Left ventricle myocardium inferior (tissue), 1 donor: ENCODE data around the gene CTSS. TPM values are rescaled to one million over a fixed set of nuclear protein-coding genes. Genes with fewer than 3 reads are reported as not detected.
A peak's percentile ranks its signal among the peaks of the same experiment; 100 is the strongest.

ENCODE experiments used
- DNase-seq: peaks from one replicate; pipeline ENCODE4 v3.0.0-alpha.2; 2020
- H3K27ac ChIP-seq: fragments of 200-600 bp; replicated peaks from 2 replicates; pipeline ENCODE4 v1.8.0; 2021
- H3K27me3 ChIP-seq: fragments of 200-600 bp; 2 replicates; pipeline ENCODE4 v1.8.0; 2021; ENCODE audit warnings: low read depth
- H3K36me3 ChIP-seq: fragments of 200-600 bp; 2 replicates; pipeline ENCODE4 v1.8.0; 2021
- H3K4me1 ChIP-seq: fragments of 200-600 bp; 2 replicates; pipeline ENCODE4 v1.8.0; 2021
- H3K4me3 ChIP-seq: fragments of 200-600 bp; 2 replicates; pipeline ENCODE4 v1.8.0; 2021; ENCODE audit warnings: mild to moderate bottlenecking, moderate library complexity
- H3K9me3 ChIP-seq: fragments of 200-600 bp; replicated peaks from 2 replicates; pipeline ENCODE4 v1.8.0; 2021
- CTCF ChIP-seq: fragments of 200-600 bp; IDR thresholded peaks from 2 replicates; pipeline ENCODE4 v1.8.0; 2021; ENCODE audit warnings: antibody characterized with exemption, mild to moderate bottlenecking, borderline replicate concordance
- intact Hi-C: fragments of 100-400 bp; cut with micrococcal nuclease; formaldehyde crosslinking; loops from one replicate; pipeline ENCODE4 v1.11.0; 2022
- long read RNA-seq: library from polyadenylated mRNA; unstranded; transcript quantifications from one replicate; pipeline ENCODE4 v2.0.0, GENCODE V29; 2021
- total RNA-seq: library from RNA; stranded (reverse); fragmentation: NEBNext Ultra II Directional; extraction: Animal tissue kit (Norgen Biotek cat#: 25700); gene quantifications from one replicate; pipeline ENCODE4 v1.2.1, GENCODE V29; 2021
- donor health status: DM: no; HTN: yes; CAD: no; lungs with severe emphysema.

CTSS gene
- total RNA-seq = 27.5 TPM
- long read RNA-seq, full-length matches to known transcripts = 8 of 9 reads
- long read RNA-seq, partial matches to known transcripts = 1 of 9 reads
- long read RNA-seq, other reads (novel, unspliced or antisense) = 0 of 9 reads

GRCh38 chr1:150765296-150765976 lies at the start of gene CTSS:
CTSS (minus strand) TSS chr1:150765778; CDS start chr1:150764763, 1,015 bp downstream.
- Histone ChIP-seq H3K9me3 (no peaks in the 10 kb centered on the region), H3K36me3 (no peaks in the 10 kb centered on the region), H3K27ac (peak within 1 kb of the TSS; percentile 69), H3K4me3 (peak within 1 kb of the TSS; percentile 55), H3K27me3 (no peaks in the 10 kb centered on the region), H3K4me1 (peaks cover 8% of the 10 kb centered on the region)
- DNase-seq = no peak
- intact Hi-C loops = no loop called here
- TF ChIP-seq CTCF = no peak

GRCh38 chr1:150813028-150813707 lies 47.6 kb upstream of the CTSS start:
- Histone ChIP-seq H3K4me1 (no peaks in the 10 kb centered on the region), H3K9me3 (no peaks in the 10 kb centered on the region), H3K27ac (no peak overlapping the region), H3K36me3 (peaks cover 82% of the 10 kb centered on the region), H3K27me3 (no peaks in the 10 kb centered on the region), H3K4me3 (no peak overlapping the region)
- intact Hi-C loops = no loop called here
- DNase-seq = peak; percentile 44
- TF ChIP-seq CTCF = peak; percentile 70

GRCh38 chr1:150810958-150811659 lies 45.5 kb upstream of the CTSS start:
- no peak for DNase-seq
- no peak overlapping the region for H3K27ac ChIP-seq
- H3K4me3 ChIP-seq = no peak overlapping the region
- no peak for TF ChIP-seq CTCF
- H3K9me3 ChIP-seq = no peaks in the 10 kb centered on the region
- no peaks in the 10 kb centered on the region for H3K4me1 ChIP-seq
- H3K27me3 ChIP-seq = no peaks in the 10 kb centered on the region
- peaks cover 61% of the 10 kb centered on the region for H3K36me3 ChIP-seq
- intact Hi-C loops = no loop called here

- peaks cover 47% of the 10 kb centered on the region for H3K36me3 ChIP-seq
- no peaks in the 10 kb centered on the region for H3K27me3 ChIP-seq
- no peak for DNase-seq
- no peak overlapping the region for H3K27ac ChIP-seq
- no peaks in the 10 kb centered on the region for H3K9me3 ChIP-seq
- no peak for TF ChIP-seq CTCF
- intact Hi-C loops = no loop called here
- no peaks in the 10 kb centered on the region for H3K4me1 ChIP-seq
- H3K4me3 ChIP-seq = no peak overlapping the region
These were observed 44.1 kb upstream of the CTSS start for GRCh38 chr1:150809651-150810050.

GRCh38 chr1:150808846-150809245 lies 43.3 kb upstream of the CTSS start:
- DNase-seq = no peak
- H3K27me3 ChIP-seq = no peaks in the 10 kb centered on the region
- TF ChIP-seq CTCF = no peak
- H3K36me3 ChIP-seq = peaks cover 39% of the 10 kb centered on the region
- intact Hi-C loops = no loop called here
- H3K4me1 ChIP-seq = no peaks in the 10 kb centered on the region
- no peak overlapping the region for H3K4me3 ChIP-seq
- no peak overlapping the region for H3K27ac ChIP-seq
- H3K9me3 ChIP-seq = no peaks in the 10 kb centered on the region
